MG63 (cell line): ENCODE results near the gene FAIM2. TPM values are rescaled to one million over a fixed set of nuclear protein-coding genes. Genes with fewer than 3 reads are reported as not detected.

ENCODE experiments used
- DNase-seq: peaks from one replicate; pipeline ENCODE4 v3.0.0-alpha.2; 2020
- H3K27me3 ChIP-seq: fragments of 250-450 bp; sonication (Bioruptor Pico); 2 replicates; pipeline ENCODE4 v1.5.1; 2020; ENCODE audit warnings: mild to moderate bottlenecking, moderate library complexity
- H3K36me3 ChIP-seq: fragments of 250-450 bp; sonication (Bioruptor Pico); 2 replicates; pipeline ENCODE4 v1.5.1; 2020; ENCODE audit warnings: mild to moderate bottlenecking, moderate library complexity
- H3K4me3 ChIP-seq: fragments of 250-450 bp; sonication (Bioruptor Pico); 2 replicates; pipeline ENCODE4 v1.5.1; 2020; ENCODE audit warnings: mild to moderate bottlenecking, moderate library complexity
- H3K9me3 ChIP-seq: fragments of 250-450 bp; sonication (Bioruptor Pico); 2 replicates; pipeline ENCODE4 v1.5.1; 2020; ENCODE audit warnings: mild to moderate bottlenecking, moderate library complexity
- total RNA-seq: library from RNA; depleted of rRNA; stranded (reverse); fragments of >200 nt; shearing (Covaris generic); gene quantifications from 2 replicates; pipeline ENCODE4 v1.2.3, GENCODE V29; 2014; ENCODE audit warnings: low replicate concordance

FAIM2 gene
- total RNA-seq, 1 experiment from 2014 or later: not detected

GRCh38 chr12:49942921-49943624, 39.4 kb upstream of the FAIM2 start:
- no peaks in the 10 kb centered on the region for H3K27me3 ChIP-seq
- no peaks in the 10 kb centered on the region for H3K9me3 ChIP-seq
- no peak for DNase-seq
- no peaks in the 10 kb centered on the region for H3K36me3 ChIP-seq
- no peak overlapping the region for H3K4me3 ChIP-seq

- H3K27me3 ChIP-seq: no peaks in the 10 kb centered on the region
- no peaks in the 10 kb centered on the region for H3K9me3 ChIP-seq
- H3K36me3 ChIP-seq: no peaks in the 10 kb centered on the region
- no peak overlapping the region for H3K4me3 ChIP-seq
- no peak for DNase-seq
Measured at GRCh38 chr12:49942512-49942893, 38.8 kb upstream of the FAIM2 start.

GRCh38 chr12:49941556-49942511, 38.1 kb upstream of the FAIM2 start:
- Histone ChIP-seq H3K4me3 (no peak overlapping the region), H3K36me3 (no peaks in the 10 kb centered on the region), H3K9me3 (no peaks in the 10 kb centered on the region), H3K27me3 (no peaks in the 10 kb centered on the region)
- no peak for DNase-seq

- no peaks in the 10 kb centered on the region for H3K9me3 ChIP-seq
- no peak overlapping the region for H3K4me3 ChIP-seq
- DNase-seq: no peak
- no peaks in the 10 kb centered on the region for H3K36me3 ChIP-seq
- no peaks in the 10 kb centered on the region for H3K27me3 ChIP-seq
Measured at GRCh38 chr12:49939707-49940106, 36.0 kb upstream of the FAIM2 start.

- Histone ChIP-seq H3K4me3 (no peak overlapping the region), H3K27me3 (no peaks in the 10 kb centered on the region), H3K36me3 (no peaks in the 10 kb centered on the region), H3K9me3 (no peaks in the 10 kb centered on the region)
- DNase-seq: no peak
Measured at GRCh38 chr12:49939307-49939706, 35.6 kb upstream of the FAIM2 start.

GRCh38 chr12:49937639-49938300, 34.1 kb upstream of the FAIM2 start:
- no peaks in the 10 kb centered on the region for H3K27me3 ChIP-seq
- H3K9me3 ChIP-seq: no peaks in the 10 kb centered on the region
- DNase-seq: no peak
- no peak overlapping the region for H3K4me3 ChIP-seq
- no peaks in the 10 kb centered on the region for H3K36me3 ChIP-seq

- Histone ChIP-seq H3K36me3 (no peaks in the 10 kb centered on the region), H3K4me3 (no peak overlapping the region), H3K27me3 (no peaks in the 10 kb centered on the region), H3K9me3 (no peaks in the 10 kb centered on the region)
- DNase-seq: no peak
Measured at GRCh38 chr12:49936925-49937324, 33.2 kb upstream of the FAIM2 start.

GRCh38 chr12:49934505-49934904, 30.8 kb upstream of the FAIM2 start:
- H3K4me3 ChIP-seq: no peak overlapping the region
- no peaks in the 10 kb centered on the region for H3K36me3 ChIP-seq
- H3K9me3 ChIP-seq: no peaks in the 10 kb centered on the region
- DNase-seq: no peak
- H3K27me3 ChIP-seq: no peaks in the 10 kb centered on the region

GRCh38 chr12:49933796-49934195, 30.1 kb upstream of the FAIM2 start:
- H3K27me3 ChIP-seq: no peaks in the 10 kb centered on the region
- no peaks in the 10 kb centered on the region for H3K9me3 ChIP-seq
- H3K4me3 ChIP-seq: no peak overlapping the region
- no peaks in the 10 kb centered on the region for H3K36me3 ChIP-seq
- DNase-seq: no peak

GRCh38 chr12:49932533-49933130, 28.9 kb upstream of the FAIM2 start:
- H3K9me3 ChIP-seq: no peaks in the 10 kb centered on the region
- no peak overlapping the region for H3K4me3 ChIP-seq
- H3K27me3 ChIP-seq: no peaks in the 10 kb centered on the region
- DNase-seq: no peak
- no peaks in the 10 kb centered on the region for H3K36me3 ChIP-seq

- Histone ChIP-seq H3K27me3 (no peaks in the 10 kb centered on the region), H3K4me3 (no peak overlapping the region), H3K9me3 (no peaks in the 10 kb centered on the region), H3K36me3 (no peaks in the 10 kb centered on the region)
- no peak for DNase-seq
Measured at GRCh38 chr12:49932023-49932422, 28.3 kb upstream of the FAIM2 start.

- Histone ChIP-seq H3K4me3 (no peak overlapping the region), H3K36me3 (no peaks in the 10 kb centered on the region), H3K27me3 (no peaks in the 10 kb centered on the region), H3K9me3 (no peaks in the 10 kb centered on the region)
- DNase-seq: no peak
Measured at GRCh38 chr12:49930515-49931288, 27.0 kb upstream of the FAIM2 start.

- Histone ChIP-seq H3K27me3 (no peaks in the 10 kb centered on the region), H3K4me3 (no peak overlapping the region), H3K9me3 (no peaks in the 10 kb centered on the region), H3K36me3 (no peaks in the 10 kb centered on the region)
- DNase-seq: no peak
Measured at GRCh38 chr12:49929581-49929980, 25.9 kb upstream of the FAIM2 start.

- no peak for DNase-seq
- Histone ChIP-seq H3K36me3 (no peaks in the 10 kb centered on the region), H3K4me3 (no peak overlapping the region), H3K27me3 (no peaks in the 10 kb centered on the region), H3K9me3 (no peaks in the 10 kb centered on the region)
Measured at GRCh38 chr12:49928471-49928870, 24.8 kb upstream of the FAIM2 start.

- Histone ChIP-seq H3K27me3 (no peaks in the 10 kb centered on the region), H3K4me3 (no peak overlapping the region), H3K36me3 (no peaks in the 10 kb centered on the region), H3K9me3 (no peaks in the 10 kb centered on the region)
- DNase-seq: no peak
Measured at GRCh38 chr12:49925433-49926204, 21.9 kb upstream of the FAIM2 start.
